ENCODE data around the gene ARHGAP44. TPM values are rescaled to one million over a fixed set of nuclear protein-coding genes. Genes with fewer than 3 reads are reported as not detected.

Gene ARHGAP44
- total RNA-seq, 1 donor from 2014 or later: 8.6 TPM

DNA sequence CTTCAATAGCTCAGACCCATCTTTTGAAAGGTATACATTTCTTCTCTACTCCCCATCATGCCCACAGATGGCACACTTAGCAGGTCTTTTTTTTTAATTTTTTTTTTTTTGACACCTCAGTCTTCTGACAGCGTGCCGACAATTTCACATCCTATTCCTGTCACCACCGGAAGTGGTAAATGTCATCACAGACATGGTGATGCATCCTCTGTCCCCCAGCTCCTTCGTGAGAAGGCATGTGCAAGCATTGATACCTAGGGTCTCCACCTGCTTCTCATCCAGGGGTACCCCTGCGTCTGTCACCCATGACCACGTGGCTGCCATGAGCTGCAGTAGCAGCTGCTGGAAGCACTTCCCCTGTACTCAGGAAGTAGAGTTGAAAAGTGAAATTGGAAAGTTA lies 192.9 kb downstream of the ARHGAP44 start:
- intact Hi-C loops (cut with DNase I): no loop called here
- DNase-seq (ENCODE audit: missing footprints) (no peak), ATAC-seq (no peak)

DNA sequence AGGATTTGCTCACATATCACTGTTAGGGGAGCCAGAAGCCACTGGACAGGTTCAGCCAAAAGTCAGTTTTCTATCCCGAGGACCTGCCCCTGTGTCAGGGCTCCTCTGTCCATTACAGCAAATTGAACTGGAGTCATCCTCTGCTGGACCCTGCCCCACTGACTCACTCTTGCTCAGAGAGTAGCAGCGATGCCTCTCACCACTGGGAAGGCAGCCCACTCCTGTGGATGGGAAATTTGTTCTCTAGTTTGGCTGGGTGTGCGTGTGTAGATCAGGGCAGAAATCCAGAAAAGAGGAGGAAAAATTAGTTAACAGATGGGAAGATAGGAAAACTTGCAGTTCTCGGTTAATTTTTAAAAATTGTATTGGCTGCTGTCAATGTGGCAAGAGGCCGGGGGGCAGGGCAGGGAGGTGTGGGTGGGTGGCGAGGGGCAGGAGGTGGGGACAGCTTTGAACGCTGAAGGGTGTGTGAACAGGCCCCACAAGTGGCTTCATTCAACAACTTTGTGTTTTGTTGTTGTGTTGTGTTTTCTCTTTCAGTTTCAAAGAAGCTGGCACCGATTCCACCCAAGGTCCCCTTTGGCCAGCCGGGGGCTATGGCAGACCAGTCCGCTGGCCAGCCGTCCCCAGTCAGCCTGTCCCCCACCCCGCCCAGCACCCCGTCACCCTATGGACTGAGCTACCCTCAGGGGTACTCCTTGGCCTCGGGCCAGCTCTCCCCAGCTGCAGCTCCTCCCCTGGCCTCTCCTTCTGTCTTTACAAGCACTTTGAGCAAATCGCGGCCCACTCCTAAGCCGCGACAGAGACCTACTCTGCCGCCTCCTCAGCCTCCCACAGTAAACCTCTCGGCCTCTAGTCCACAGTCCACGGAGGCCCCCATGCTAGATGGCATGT lies 194.9 kb downstream of the ARHGAP44 start:
- intact Hi-C loops (cut with DNase I): no loop called here
- no peak for DNase-seq (ENCODE audit: missing footprints)
- ATAC-seq: peak; percentile 81

- intact Hi-C loops (cut with DNase I): no loop called here
- DNase-seq (ENCODE audit: missing footprints) (no peak), ATAC-seq (peak; percentile 46)
These were observed 196.4 kb downstream of the ARHGAP44 start for GRCh38 chr17:12985431-12986293.

- no peak for ATAC-seq
- intact Hi-C loops (cut with DNase I): no loop called here
These were observed 197.8 kb downstream of the ARHGAP44 start for GRCh38 chr17:12987120-12987519.

DNA sequence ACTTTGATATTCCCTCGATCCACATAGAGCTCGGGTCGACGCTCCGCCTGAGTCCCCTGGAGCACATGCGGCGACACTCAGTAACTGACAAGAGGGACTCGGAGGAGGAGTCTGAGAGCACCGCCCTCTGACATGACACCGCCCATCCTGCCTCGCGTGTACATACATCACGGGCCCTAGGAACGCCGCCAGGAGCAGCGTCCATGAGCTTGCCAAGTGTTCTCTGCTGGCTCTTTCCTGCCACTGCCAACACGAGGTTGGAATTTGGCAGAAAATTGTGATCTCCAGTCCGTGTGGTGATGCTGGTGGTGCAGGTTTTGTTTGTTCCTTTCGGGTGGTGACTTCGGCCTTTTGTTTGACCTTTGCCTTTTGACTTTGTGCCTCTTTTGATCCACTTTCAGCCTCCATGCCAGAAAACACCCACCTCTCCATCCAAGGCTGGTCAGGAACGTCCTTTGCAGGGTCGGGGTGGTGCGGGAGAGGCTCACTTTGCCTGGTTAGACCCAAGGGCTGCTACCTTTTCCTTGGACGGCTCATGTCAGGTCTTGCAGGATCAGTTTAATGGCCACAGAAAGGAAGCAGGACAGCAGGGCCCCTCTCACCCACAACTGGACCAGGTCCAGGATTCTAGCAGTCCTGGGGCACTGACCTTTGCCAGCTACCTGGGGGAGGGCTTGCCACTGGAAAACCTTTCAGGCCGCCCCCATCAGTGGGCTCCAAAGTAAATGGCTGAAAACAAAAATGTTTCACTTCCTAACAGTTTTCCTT lies 200.9 kb downstream of the ARHGAP44 start:
- ATAC-seq (peak; percentile 82), DNase-seq (ENCODE audit: missing footprints) (peak; percentile 85)
- intact Hi-C loops (cut with DNase I): loop anchor here (5.0 kb wide), 1 partner anchor 323 kb away; the partner anchor contains the start of gene MYOCD

More at GRCh38 chr17:12987120-12987519, 197.8 kb downstream of the ARHGAP44 start:
- no peak for DNase-seq (ENCODE audit: missing footprints)

DNA sequence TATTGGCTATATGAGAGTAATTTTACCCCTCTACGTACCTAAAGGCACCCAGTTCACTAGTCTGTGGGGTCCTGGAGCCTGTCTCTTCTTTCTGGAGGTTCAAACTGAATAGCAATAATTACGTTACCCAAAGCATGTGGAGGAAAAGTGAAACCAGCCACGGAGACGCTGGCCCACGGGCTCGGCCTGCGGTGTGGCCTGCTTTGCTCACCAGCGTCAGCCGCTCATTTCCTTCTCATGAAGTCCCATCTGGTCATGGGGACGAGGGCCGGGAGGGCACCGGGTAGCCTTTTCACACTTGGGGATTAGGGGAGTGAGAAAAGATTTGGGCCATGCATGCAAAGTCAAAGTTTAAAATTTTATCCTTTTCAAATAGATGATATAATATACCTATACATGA lies 201.6 kb downstream of the ARHGAP44 start:
- intact Hi-C loops (cut with DNase I): loop anchor here (5.0 kb wide), 1 partner anchor 324 kb away; the partner anchor contains the start of gene MYOCD

GRCh38 chr17:12992676-12993075 lies 203.4 kb downstream of the ARHGAP44 start:
- ATAC-seq (no peak), DNase-seq (ENCODE audit: missing footprints) (no peak)
- intact Hi-C loops (cut with DNase I): loop anchor here (5.0 kb wide), 1 partner anchor 325 kb away; the partner anchor contains the start of gene MYOCD

More for the DNA sequence above, 201.6 kb downstream of the ARHGAP44 start:
- no peak for DNase-seq (ENCODE audit: missing footprints)
- no peak for ATAC-seq

GRCh38 chr17:12993631-12994030 lies 204.3 kb downstream of the ARHGAP44 start:
- ATAC-seq (no peak), DNase-seq (ENCODE audit: missing footprints) (no peak)
- intact Hi-C loops (cut with DNase I): loop anchor here (5.0 kb wide), 1 partner anchor 326 kb away; the partner anchor contains the start of gene MYOCD

DNA sequence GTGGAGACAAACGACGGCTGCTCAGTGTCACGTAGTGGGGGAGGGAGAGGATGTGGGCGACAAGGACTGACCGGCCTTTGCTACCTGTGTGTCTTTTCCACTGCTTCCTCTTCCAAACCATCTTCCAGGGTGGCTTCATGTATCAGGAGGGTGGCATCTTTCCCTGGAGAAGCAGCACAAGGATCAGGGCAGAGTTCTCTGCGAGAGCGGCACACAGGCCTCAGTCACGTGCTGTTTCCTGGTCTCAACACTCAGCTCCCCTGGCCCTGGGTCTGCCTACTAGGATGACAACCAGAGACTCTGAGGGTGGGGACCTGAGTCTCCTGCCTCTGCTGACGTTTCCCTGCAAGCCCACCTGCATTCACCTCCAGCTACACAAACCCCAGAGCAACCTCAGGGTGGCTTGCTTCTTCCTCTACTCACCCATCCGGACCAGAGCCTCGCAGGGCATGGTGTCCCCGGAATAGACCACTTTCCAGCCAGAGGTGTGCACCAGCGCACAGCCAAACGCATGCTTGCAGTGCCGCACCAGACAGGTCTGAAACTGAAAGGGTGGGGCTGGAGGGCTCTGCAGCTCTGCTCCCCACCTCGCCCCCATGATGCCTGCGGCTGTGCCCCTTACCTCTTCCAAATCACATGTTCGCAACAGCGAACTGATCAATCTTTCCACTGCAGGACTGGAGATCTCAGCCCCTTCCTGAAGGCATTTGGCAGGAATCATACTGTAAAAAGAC lies 205.2 kb downstream of the ARHGAP44 start:
- ATAC-seq (no peak), DNase-seq (ENCODE audit: missing footprints) (no peak)
- intact Hi-C loops (cut with DNase I): loop anchor here (5.0 kb wide), 1 partner anchor 327 kb away; the partner anchor contains the start of gene MYOCD

DNA sequence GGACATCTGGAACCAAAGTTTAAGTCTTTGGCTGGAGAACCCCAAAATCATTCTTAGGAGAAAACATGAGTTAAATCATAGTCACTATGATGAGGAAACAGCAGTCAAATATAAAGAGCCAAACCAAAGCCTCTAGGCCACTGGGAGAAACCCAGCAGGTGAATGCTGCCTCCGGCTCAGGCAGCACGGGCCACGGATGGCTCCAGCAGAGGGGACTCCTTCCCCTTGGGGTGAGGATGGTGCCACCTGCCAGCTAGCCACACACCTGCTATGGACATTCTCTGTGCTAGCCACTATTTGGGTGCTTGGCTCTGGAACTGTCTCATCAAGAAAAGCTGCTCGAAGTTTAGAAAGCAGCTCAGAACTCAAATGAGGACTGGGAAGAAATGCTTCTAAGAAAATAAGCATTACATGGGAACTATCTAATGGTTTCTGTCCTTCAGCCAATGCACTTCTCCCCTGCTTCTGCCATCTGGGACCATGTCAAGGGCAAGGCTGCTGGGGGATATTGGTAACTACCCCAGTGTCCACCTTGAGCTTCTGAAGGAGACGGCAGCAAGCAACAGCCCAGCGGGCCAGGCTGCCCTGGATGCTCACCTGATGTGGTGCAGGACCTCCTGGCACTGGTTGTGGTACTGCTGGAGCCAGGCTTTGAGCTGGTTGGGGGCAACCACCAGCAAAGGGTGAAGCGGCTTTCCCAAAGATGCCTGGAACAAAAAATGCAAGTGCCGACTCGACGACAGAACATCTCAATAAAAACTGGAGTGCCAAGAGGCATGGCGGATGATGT lies 206.0 kb downstream of the ARHGAP44 start:
- no peak for DNase-seq (ENCODE audit: missing footprints)
- intact Hi-C loops (cut with DNase I): no loop called here
- ATAC-seq: no peak

GRCh38 chr17:12995896-12996295 lies 206.6 kb downstream of the ARHGAP44 start:
- intact Hi-C loops (cut with DNase I): no loop called here
- no peak for DNase-seq (ENCODE audit: missing footprints)
- ATAC-seq: no peak

GRCh38 chr17:12996357-12996756 lies 207.1 kb downstream of the ARHGAP44 start:
- intact Hi-C loops (cut with DNase I): no loop called here
- no peak for DNase-seq (ENCODE audit: missing footprints)
- no peak for ATAC-seq

GRCh38 chr17:12996941-12997340 lies 207.6 kb downstream of the ARHGAP44 start:
- DNase-seq (ENCODE audit: missing footprints) (no peak), ATAC-seq (no peak)
- intact Hi-C loops (cut with DNase I): no loop called here

- intact Hi-C loops (cut with DNase I): no loop called here
- DNase-seq (ENCODE audit: missing footprints): no peak
- ATAC-seq: no peak
These were observed 209.2 kb downstream of the ARHGAP44 start for GRCh38 chr17:12998461-12998860.

DNA sequence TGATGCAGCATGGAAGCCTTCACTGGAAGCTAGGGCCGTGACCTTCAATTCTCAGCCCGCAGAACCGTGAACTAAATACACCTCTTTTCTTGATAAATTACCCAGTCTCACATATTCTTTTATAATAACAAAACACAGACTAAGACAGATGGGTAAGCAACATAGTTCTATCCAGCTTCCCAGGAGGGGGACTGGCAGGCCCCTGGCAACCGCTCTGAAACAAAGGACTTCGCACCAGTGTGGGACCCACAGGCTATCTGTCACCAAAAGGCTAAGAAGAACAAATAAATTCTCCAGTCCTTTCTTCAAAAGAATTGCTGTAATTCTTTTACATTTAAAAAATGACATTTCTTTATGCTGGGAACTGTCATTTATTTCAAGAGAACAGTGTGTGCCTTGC lies 209.6 kb downstream of the ARHGAP44 start:
- DNase-seq (ENCODE audit: missing footprints) (no peak), ATAC-seq (no peak)
- intact Hi-C loops (cut with DNase I): no loop called here

GRCh38 chr17:13000561-13000960 lies 211.3 kb downstream of the ARHGAP44 start:
- DNase-seq (ENCODE audit: missing footprints): no peak
- no peak for ATAC-seq
- intact Hi-C loops (cut with DNase I): loop anchor here (5.0 to 10.0 kb wide), 4 partner anchors 73 to 818 kb away; no protein-coding TSS in a partner anchor

DNA sequence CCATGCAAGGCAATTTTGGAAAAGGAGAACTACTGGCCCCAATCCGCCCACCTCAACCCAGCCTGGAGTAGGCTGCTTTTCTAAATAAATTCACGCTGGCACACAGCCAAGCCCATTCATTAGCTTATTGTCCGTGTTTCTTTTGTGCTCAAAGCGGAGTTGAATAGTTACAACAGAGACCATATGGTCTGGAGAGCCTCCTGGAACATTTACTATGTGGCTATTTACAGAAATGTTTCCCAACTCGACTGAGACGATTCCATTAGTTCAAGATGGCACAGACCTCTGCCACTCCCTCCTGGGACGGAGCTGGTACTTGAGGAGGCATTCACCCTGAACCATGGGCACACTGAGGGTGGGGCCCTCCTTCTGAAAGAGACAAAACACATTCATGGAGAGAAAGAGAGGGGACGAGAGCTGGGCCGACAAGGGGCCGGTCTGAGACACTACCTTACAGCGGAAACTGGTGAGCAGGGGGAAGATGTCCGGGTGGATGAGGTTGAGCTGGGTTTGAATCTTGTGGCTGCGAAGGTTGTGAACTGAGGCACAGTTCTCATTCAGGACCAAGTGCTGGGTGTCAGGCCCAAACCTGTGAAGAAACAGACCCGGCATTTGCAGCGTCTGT lies 212.8 kb downstream of the ARHGAP44 start:
- intact Hi-C loops (cut with DNase I): loop anchor here (5.0 to 10.0 kb wide), 4 partner anchors 75 to 820 kb away; no protein-coding TSS in a partner anchor
- no peak for DNase-seq (ENCODE audit: missing footprints)
- no peak for ATAC-seq

All from Right ventricle myocardium inferior (tissue), 1 donor.